ENCODE measurements around the gene FAM186B. TPM values are rescaled to one million over a fixed set of nuclear protein-coding genes. Genes with fewer than 3 reads are reported as not detected.

Gene FAM186B
- total RNA-seq, 1 donor from 2014 or later: not detected

DNA sequence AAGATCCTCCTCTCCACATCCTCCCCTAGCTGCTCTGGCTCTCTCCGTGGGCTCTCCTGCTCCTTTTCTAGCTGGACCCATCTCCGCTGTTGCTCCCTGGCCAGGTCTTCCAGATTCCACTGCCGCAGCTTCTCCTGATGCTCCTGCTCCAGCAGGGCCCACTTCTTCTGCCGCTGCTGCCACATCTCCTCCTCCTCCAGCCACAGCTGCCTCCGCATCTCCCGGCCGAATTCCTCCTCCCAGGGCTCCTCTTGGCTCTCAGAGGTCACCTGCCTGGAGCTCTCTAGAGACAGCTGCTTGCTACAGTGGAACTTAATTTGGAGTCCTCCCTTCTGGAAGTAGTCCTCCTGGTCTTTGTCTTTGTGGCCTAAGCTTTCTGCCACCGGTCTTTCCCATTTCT is 5.5 kb downstream of the FAM186B start:
- Mint-ChIP-seq H3K4me3 (no peak overlapping the region), H3K27me3 (ENCODE audit: insufficient read depth, low read depth) (peaks cover 4% of the 10 kb centered on the region), H3K4me1 (peaks cover 13% of the 10 kb centered on the region), H3K9me3 (no peaks in the 10 kb centered on the region), H3K36me3 (peaks cover 4% of the 10 kb centered on the region), H3K27ac (no peak overlapping the region)
- no peak for DNase-seq (ENCODE audit: low spot score)
- Histone ChIP-seq H3K36me3 (no peaks in the 10 kb centered on the region), H3K4me2 (no peak overlapping the region), H3K4me1 (no peaks in the 10 kb centered on the region), H3K79me2 (ENCODE audit: low read depth) (no peaks in the 10 kb centered on the region), H4K20me1 (ENCODE audit: low read depth) (no peaks in the 10 kb centered on the region), H3K9me3 (ENCODE audit: low read depth) (no peaks in the 10 kb centered on the region), H3K27me3 (no peaks in the 10 kb centered on the region), H2AFZ (replicated peaks) (no peak overlapping the region), H3K9ac (no peak overlapping the region), H3F3A (ENCODE audit: low read depth) (no peaks in the 10 kb centered on the region), H3K4me3 (no peak overlapping the region), H3K27ac (no peak overlapping the region)
- no peak for TF ChIP-seq CTCF (IDR thresholded peaks at IDR 0.05)
- no peak for TF ChIP-seq EZH2phosphoT487 (IDR thresholded peaks at IDR 0.05)
- no peak for TF ChIP-seq EZH2 (IDR thresholded peaks at IDR 0.05)

DNA sequence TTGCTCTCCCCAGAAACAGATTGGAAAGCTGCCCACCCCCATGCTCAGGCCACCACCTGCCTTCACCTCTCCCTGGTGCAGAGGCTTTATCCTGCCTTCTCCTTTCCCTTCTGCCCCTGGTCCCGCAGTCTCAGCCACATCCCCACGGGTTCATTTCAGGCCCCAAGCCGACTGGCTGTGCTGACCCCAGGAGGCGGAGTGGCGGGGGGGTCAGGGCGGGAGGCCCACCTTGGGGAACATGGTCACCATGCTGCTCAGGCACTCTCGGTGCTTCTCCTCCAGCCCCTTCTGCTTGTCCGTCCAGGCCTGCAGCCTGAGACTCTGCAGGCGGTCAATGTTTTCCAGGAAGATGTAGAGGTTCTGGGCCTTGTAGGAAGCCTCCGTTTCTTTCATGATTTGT is 6.9 kb downstream of the FAM186B start:
- DNase-seq (ENCODE audit: low spot score): no peak
- peaks cover 8% of the 10 kb centered on the region for H3K36me3 Mint-ChIP-seq
- H3K27ac Mint-ChIP-seq: peak overlapping the region; percentile 19
- Histone ChIP-seq H3F3A (ENCODE audit: low read depth) (no peaks in the 10 kb centered on the region), H3K4me2 (no peak overlapping the region), H3K27ac (peak overlapping the region; percentile 53), H3K9ac (no peak overlapping the region), H3K4me3 (no peak overlapping the region), H3K9me3 (ENCODE audit: low read depth) (no peaks in the 10 kb centered on the region), H3K79me2 (ENCODE audit: low read depth) (no peaks in the 10 kb centered on the region), H3K27me3 (no peaks in the 10 kb centered on the region), H3K4me1 (no peaks in the 10 kb centered on the region), H3K36me3 (no peaks in the 10 kb centered on the region), H2AFZ (replicated peaks) (no peak overlapping the region), H4K20me1 (ENCODE audit: low read depth) (no peaks in the 10 kb centered on the region)
- TF ChIP-seq CTCF (IDR thresholded peaks at IDR 0.05) (no peak), EZH2phosphoT487 (IDR thresholded peaks at IDR 0.05) (no peak), EZH2 (IDR thresholded peaks at IDR 0.05) (no peak)
- peaks cover 4% of the 10 kb centered on the region for H3K27me3 Mint-ChIP-seq (ENCODE audit: insufficient read depth, low read depth)
- H3K4me3 Mint-ChIP-seq: no peak overlapping the region
- peaks cover 13% of the 10 kb centered on the region for H3K4me1 Mint-ChIP-seq
- H3K9me3 Mint-ChIP-seq: no peaks in the 10 kb centered on the region

- no peak overlapping the region for H2AFZ ChIP-seq (replicated peaks)
- peaks cover 13% of the 10 kb centered on the region for H3K36me3 Mint-ChIP-seq
- H3K27ac Mint-ChIP-seq: no peak overlapping the region
- no peak overlapping the region for H3K9ac ChIP-seq
- H3K4me3 ChIP-seq: no peak overlapping the region
- H3K27me3 ChIP-seq: no peaks in the 10 kb centered on the region
- TF ChIP-seq EZH2 (IDR thresholded peaks at IDR 0.05): no peak
- H3K79me2 ChIP-seq (ENCODE audit: low read depth): no peaks in the 10 kb centered on the region
- no peaks in the 10 kb centered on the region for H3K4me1 ChIP-seq
- peaks cover 2% of the 10 kb centered on the region for H3K9me3 Mint-ChIP-seq
- H3K27ac ChIP-seq: no peak overlapping the region
- DNase-seq (ENCODE audit: low spot score): no peak
- no peak overlapping the region for H3K4me3 Mint-ChIP-seq
- no peaks in the 10 kb centered on the region for H3K4me1 Mint-ChIP-seq
- no peaks in the 10 kb centered on the region for H3K9me3 ChIP-seq (ENCODE audit: low read depth)
- no peaks in the 10 kb centered on the region for H3F3A ChIP-seq (ENCODE audit: low read depth)
- no peaks in the 10 kb centered on the region for H3K36me3 ChIP-seq
- no peak overlapping the region for H3K4me2 ChIP-seq
- no peaks in the 10 kb centered on the region for H4K20me1 ChIP-seq (ENCODE audit: low read depth)
- peaks cover 3% of the 10 kb centered on the region for H3K27me3 Mint-ChIP-seq (ENCODE audit: insufficient read depth, low read depth)
These were observed 16.5 kb downstream of the FAM186B start for GRCh38 chr12:49588721-49589516.

DNA sequence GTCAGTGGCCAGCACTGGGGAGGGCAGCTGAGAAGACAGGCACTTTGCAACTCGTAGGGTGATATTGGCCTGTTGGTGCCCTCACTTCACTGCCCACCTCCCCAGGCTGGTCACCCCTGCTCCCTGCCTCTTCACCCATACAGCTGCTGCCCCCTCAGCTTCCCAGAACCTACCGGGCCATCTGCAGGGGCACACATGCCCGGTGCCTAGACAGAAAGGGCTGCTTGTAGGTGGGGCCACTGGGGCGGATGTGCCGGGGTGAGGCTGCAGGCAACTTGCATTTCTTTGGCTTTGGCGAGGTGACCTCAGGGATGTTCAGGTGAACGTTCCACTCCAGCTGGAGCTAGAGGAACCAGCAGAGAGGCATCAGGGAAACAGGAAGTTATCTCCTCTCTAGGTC is 17.2 kb downstream of the FAM186B start:
- Mint-ChIP-seq H3K9me3 (peaks cover 2% of the 10 kb centered on the region), H3K36me3 (peaks cover 12% of the 10 kb centered on the region), H3K4me1 (no peaks in the 10 kb centered on the region), H3K27ac (no peak overlapping the region), H3K27me3 (ENCODE audit: insufficient read depth, low read depth) (peaks cover 3% of the 10 kb centered on the region), H3K4me3 (no peak overlapping the region)
- H3K27me3 ChIP-seq: no peaks in the 10 kb centered on the region
- TF ChIP-seq EZH2 (IDR thresholded peaks at IDR 0.05) (no peak), CTCF (IDR thresholded peaks at IDR 0.05) (no peak), EZH2phosphoT487 (IDR thresholded peaks at IDR 0.05) (no peak)
- H3K9ac ChIP-seq: no peak overlapping the region
- no peaks in the 10 kb centered on the region for H3K36me3 ChIP-seq
- H3K4me3 ChIP-seq: no peak overlapping the region
- no peak overlapping the region for H2AFZ ChIP-seq (replicated peaks)
- no peaks in the 10 kb centered on the region for H4K20me1 ChIP-seq (ENCODE audit: low read depth)
- DNase-seq (ENCODE audit: low spot score): no peak
- no peaks in the 10 kb centered on the region for H3K9me3 ChIP-seq (ENCODE audit: low read depth)
- no peaks in the 10 kb centered on the region for H3K79me2 ChIP-seq (ENCODE audit: low read depth)
- no peaks in the 10 kb centered on the region for H3F3A ChIP-seq (ENCODE audit: low read depth)
- no peaks in the 10 kb centered on the region for H3K4me1 ChIP-seq
- no peak overlapping the region for H3K27ac ChIP-seq
- H3K4me2 ChIP-seq: no peak overlapping the region
